NB4 (cell line): ENCODE data around the gene ATP9B.

Experiments
- DNase-seq: peaks from one replicate; pipeline ENCODE4 v3.0.0; 2010; ENCODE audit warnings: low read depth
- H3K4me3 ChIP-seq: one replicate; pipeline ENCODE4 v1.5.1; 2011; ENCODE audit warnings: mild to moderate bottlenecking, low read depth, low read length, moderate library complexity
- CTCF ChIP-seq: IDR thresholded peaks from one replicate; pipeline ENCODE4 v1.5.1; 2012; ENCODE audit warnings: low read depth, low read length
- MAX ChIP-seq: IDR thresholded peaks from 2 replicates; pipeline ENCODE4 v1.6.1; 2011; ENCODE audit warnings: low read depth, low read length
- MYC ChIP-seq: IDR thresholded peaks from 2 replicates; pipeline ENCODE4 v1.6.1; 2011; ENCODE audit warnings: low read depth, low read length
- POLR2A ChIP-seq: IDR thresholded peaks from 2 replicates; pipeline ENCODE4 v1.6.1; 2011; ENCODE audit warnings: mild to moderate bottlenecking; ENCODE audit not compliant: insufficient read length; ENCODE audit errors: extremely low read depth

Gene ATP9B

GRCh38 chr18:79068937-79069716 is at the start of gene ATP9B:
Gene ATP9B (plus strand): TSS chr18:79069394. CDS start chr18:79069411, 17 bp downstream.
- TF ChIP-seq POLR2A (peak; percentile 26), MYC (0 out of 2 replicates have a peak, but pooled peaks have one; percentile 12), MAX (no peak)

GRCh38 chr18:79019881-79020280 is 49.3 kb upstream of the ATP9B start:
- TF ChIP-seq POLR2A = no peak
- no peak for TF ChIP-seq MAX
- TF ChIP-seq CTCF = no peak
- TF ChIP-seq MYC = no peak
- no peak overlapping the region for H3K4me3 ChIP-seq
- DNase-seq = no peak

More at GRCh38 chr18:79068937-79069716, at the start of gene ATP9B:
- peak; percentile 96 for DNase-seq
- peak within 1 kb of the TSS; percentile 97 for H3K4me3 ChIP-seq

- H3K4me3 ChIP-seq = no peak overlapping the region
- no peak for DNase-seq
- no peak for TF ChIP-seq MYC
- TF ChIP-seq POLR2A = no peak
- TF ChIP-seq MAX = no peak
- no peak for TF ChIP-seq CTCF
Measured at GRCh38 chr18:79022603-79023002, 46.6 kb upstream of the ATP9B start.

- no peak for DNase-seq
- TF ChIP-seq CTCF = no peak
Measured at GRCh38 chr18:79026491-79026890, 42.7 kb upstream of the ATP9B start.

GRCh38 chr18:79030680-79031079 is 38.5 kb upstream of the ATP9B start:
- no peak overlapping the region for H3K4me3 ChIP-seq
- TF ChIP-seq MAX (no peak), MYC (no peak), CTCF (no peak), POLR2A (no peak)
- no peak for DNase-seq

More at GRCh38 chr18:79026491-79026890, 42.7 kb upstream of the ATP9B start:
- no peak overlapping the region for H3K4me3 ChIP-seq

GRCh38 chr18:79042276-79042675 is 26.9 kb upstream of the ATP9B start:
- DNase-seq = no peak
- TF ChIP-seq MYC (no peak), CTCF (no peak), POLR2A (no peak), MAX (no peak)
- no peak overlapping the region for H3K4me3 ChIP-seq
